Fibroblast of lung (primary cell): ENCODE data around the gene DNAJB11.

Source experiments
- EZH2 ChIP-seq: IDR thresholded peaks from 2 replicates; pipeline ENCODE4 v1.5.1; 2012; ENCODE audit warnings: low read length, control low read depth, mild to moderate bottlenecking; ENCODE audit errors: missing control alignments
- TF ChIP-seq, protein P1 (sequence below), 2 donors: IDR thresholded peaks in 1 of 2; conservative IDR thresholded peaks in 1 of 2; 1 replicate in 1 of 2; 2 replicates in 1 of 2; pipeline ENCODE4 v1.5.1; 2011 to 2012; ENCODE audit warnings: low read length in 2 of 2, control low read depth in 1 of 2, inconsistent platforms in 1 of 2, low read depth in 1 of 2, mild to moderate bottlenecking in 1 of 2

DNA sequence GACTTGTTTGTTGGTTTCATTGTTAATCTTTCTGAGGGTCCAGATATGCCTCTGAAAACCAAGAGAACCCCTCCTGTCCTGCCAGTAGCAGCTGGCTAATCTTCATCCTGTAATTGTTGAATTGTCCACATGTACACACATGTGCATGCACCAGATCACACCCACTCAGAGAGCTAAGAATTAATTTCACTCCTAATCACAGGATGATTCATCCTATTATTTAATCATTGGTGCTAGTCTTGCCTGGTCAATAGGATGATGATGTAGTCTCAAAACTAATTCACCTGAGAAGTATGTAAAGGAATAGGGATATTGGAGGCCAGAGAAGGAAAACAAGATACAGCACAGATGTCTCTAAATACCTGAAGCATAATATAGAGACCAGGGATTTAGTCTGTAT is 34.6 kb downstream of the DNAJB11 start:
- TF ChIP-seq, protein P1, sequence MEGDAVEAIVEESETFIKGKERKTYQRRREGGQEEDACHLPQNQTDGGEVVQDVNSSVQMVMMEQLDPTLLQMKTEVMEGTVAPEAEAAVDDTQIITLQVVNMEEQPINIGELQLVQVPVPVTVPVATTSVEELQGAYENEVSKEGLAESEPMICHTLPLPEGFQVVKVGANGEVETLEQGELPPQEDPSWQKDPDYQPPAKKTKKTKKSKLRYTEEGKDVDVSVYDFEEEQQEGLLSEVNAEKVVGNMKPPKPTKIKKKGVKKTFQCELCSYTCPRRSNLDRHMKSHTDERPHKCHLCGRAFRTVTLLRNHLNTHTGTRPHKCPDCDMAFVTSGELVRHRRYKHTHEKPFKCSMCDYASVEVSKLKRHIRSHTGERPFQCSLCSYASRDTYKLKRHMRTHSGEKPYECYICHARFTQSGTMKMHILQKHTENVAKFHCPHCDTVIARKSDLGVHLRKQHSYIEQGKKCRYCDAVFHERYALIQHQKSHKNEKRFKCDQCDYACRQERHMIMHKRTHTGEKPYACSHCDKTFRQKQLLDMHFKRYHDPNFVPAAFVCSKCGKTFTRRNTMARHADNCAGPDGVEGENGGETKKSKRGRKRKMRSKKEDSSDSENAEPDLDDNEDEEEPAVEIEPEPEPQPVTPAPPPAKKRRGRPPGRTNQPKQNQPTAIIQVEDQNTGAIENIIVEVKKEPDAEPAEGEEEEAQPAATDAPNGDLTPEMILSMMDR (conservative IDR thresholded peaks at IDR 0.05 in 1 of 2, IDR thresholded peaks at IDR 0.05 in 1 of 2; ENCODE audit: low read depth in 1 of 2, low read length in 2 of 2): no peak
- TF ChIP-seq EZH2: no peak
